K562 (cell line): ENCODE data around the gene DUSP3. TPM values are rescaled to one million over a fixed set of nuclear protein-coding genes. Genes with fewer than 3 reads are reported as not detected.

ENCODE experiments used
- ATAC-seq: fragments of 200-7000 bp; cut with Tn5 transposase; 3 replicates; pipeline ENCODE4 v1.9.1; 2020; ENCODE audit warnings: moderate library complexity
- BruUV-seq: library from RNA; stranded (reverse); fragments of 400-500 nt; replicated peaks from 2 replicates; lab custom pipeline; 2021; lab: Mats Ljungman, UMichigan
- CTCF ChIA-PET: fragments of 300-600 bp; formaldehyde crosslinking; extraction: SDS; loops from one replicate; lab custom pipeline; 2021; ENCODE audit warnings: low intra/inter-chr PET ratio; lab: Yijun Ruan, JAX
- POLR2A ChIA-PET: fragments of 300-600, 350-650 bp; sonication (Branson Sonifier 250); formaldehyde crosslinking; extraction: SDS; loops from one replicate; lab custom pipeline; 2021; ENCODE audit warnings: antibody characterized with exemption, inconsistent platforms; lab: Yijun Ruan, JAX
- DNase-seq, 4 experiments: peaks; one replicate each; pipeline versions ENCODE4 v3.0.0 to v3.0.0-alpha.2; 2011 to 2018; ENCODE audit warnings: low spot score in 3 of 4, mixed read lengths in 3 of 4; ENCODE audit errors: extremely low read depth in 1 of 4
- FAIRE-seq: peaks from 2 replicates; lab custom pipeline; 2011; peaks lifted over from hg19 to GRCh38; lab: Jason Lieb, UNC
- H2AFZ ChIP-seq: 2 replicates; pipeline ENCODE4 v1.6.0; 2011; ENCODE audit warnings: low read depth, low read length, control low read depth, inconsistent platforms
- H3K27ac ChIP-seq: fragments of 200-600 bp; 3 replicates; pipeline ENCODE4 v1.8.0; 2011; ENCODE audit warnings: low read depth, mild to moderate bottlenecking, control low read depth, inconsistent platforms, low read length, moderate library complexity, mixed read lengths; ENCODE audit errors: extremely low read depth
- H3K27me3 ChIP-seq, 2 experiments: fragments of 300-600 bp in 1 of 2; 2 replicates in 1 of 2; 3 replicates in 1 of 2; pipeline versions ENCODE4 v1.6.0 to v1.8.0; 2011; ENCODE audit warnings: inconsistent platforms in 2 of 2, low read length in 2 of 2, mild to moderate bottlenecking in 1 of 2, mixed read lengths in 1 of 2, moderate library complexity in 1 of 2; ENCODE audit not compliant: control insufficient read depth in 2 of 2, insufficient read depth in 2 of 2
- H3K36me3 ChIP-seq: fragments of 300-600 bp; 3 replicates; pipeline ENCODE4 v1.8.0; 2011; ENCODE audit warnings: mild to moderate bottlenecking, low read length, inconsistent platforms; ENCODE audit not compliant: control insufficient read depth, insufficient read depth
- H3K4me1 ChIP-seq, 2 experiments: fragments of 200-600 bp in 1 of 2; replicated peaks in 1 of 2; 2 replicates in 1 of 2; 3 replicates in 1 of 2; pipeline versions ENCODE4 v1.5.1 to v1.8.0; 2011; ENCODE audit warnings: inconsistent platforms in 2 of 2, low read length in 2 of 2, mild to moderate bottlenecking in 1 of 2, mixed read lengths in 1 of 2, moderate library complexity in 1 of 2; ENCODE audit not compliant: control insufficient read depth in 2 of 2, insufficient read depth in 2 of 2
- H3K4me2 ChIP-seq: 2 replicates; pipeline ENCODE4 v1.6.1; 2011; ENCODE audit warnings: low read length, control low read depth, inconsistent platforms, mixed read lengths; ENCODE audit not compliant: insufficient read depth
- H3K4me3 ChIP-seq: fragments of 200-600 bp; sonication (generic), shearing (Covaris generic); 2 replicates; pipeline ENCODE4 v1.5.1; 2016; ENCODE audit warnings: control low read depth, inconsistent platforms
- H3K79me2 ChIP-seq: fragments of 200-600 bp; 3 replicates; pipeline ENCODE4 v1.8.0; 2011; ENCODE audit warnings: low read length, inconsistent platforms; ENCODE audit not compliant: control insufficient read depth, insufficient read depth
- H3K9ac ChIP-seq, 2 experiments: 2 replicates each; pipeline versions ENCODE4 v1.6.0 to v1.6.1; 2011; ENCODE audit warnings: low read depth in 2 of 2, low read length in 2 of 2, control low read depth in 1 of 2, inconsistent platforms in 1 of 2, mild to moderate bottlenecking in 1 of 2, mixed read lengths in 1 of 2; ENCODE audit not compliant: insufficient read depth in 1 of 2
- H3K9me1 ChIP-seq: one replicate; pipeline ENCODE4 v1.6.0; 2011; ENCODE audit warnings: inconsistent platforms, mild to moderate bottlenecking, low read length, moderate library complexity; ENCODE audit not compliant: control insufficient read depth, insufficient read depth
- H3K9me3 ChIP-seq: replicated peaks from 2 replicates; pipeline ENCODE4 v1.5.1; 2011; ENCODE audit warnings: low read depth, low read length, inconsistent platforms; ENCODE audit not compliant: control insufficient read depth, insufficient read depth
- H4K20me1 ChIP-seq: replicated peaks from 2 replicates; pipeline ENCODE4 v1.6.1; 2011; ENCODE audit warnings: low read length, inconsistent platforms, mixed read lengths; ENCODE audit not compliant: control insufficient read depth, insufficient read depth
- BRD9 ChIP-seq: fragments of 450-650 bp; IDR thresholded peaks from 2 replicates; pipeline ENCODE4 v1.6.1; 2018; ENCODE audit warnings: low read depth; ENCODE audit not compliant: partially characterized antibody
- CCNT2 ChIP-seq: IDR thresholded peaks from 2 replicates; pipeline ENCODE4 v1.6.1; 2011; ENCODE audit warnings: borderline replicate concordance, low read depth, mild to moderate bottlenecking, moderate library complexity, mixed read lengths, low read length; ENCODE audit not compliant: insufficient read length; ENCODE audit errors: extremely low read depth
- CREM ChIP-seq: IDR thresholded peaks from 2 replicates; pipeline ENCODE4 v1.6.1; 2014; ENCODE audit warnings: antibody characterized with exemption, low read depth
- CSDE1 ChIP-seq, 2 experiments: fragments of 450-650 bp; IDR thresholded peaks; 2 replicates each; pipeline ENCODE4 v1.6.1; 2016; ENCODE audit warnings: mild to moderate bottlenecking in 1 of 2
- FOXA1 ChIP-seq: fragments of 450-650 bp; IDR thresholded peaks from 2 replicates; pipeline ENCODE4 v1.6.1; 2016; ENCODE audit warnings: mild to moderate bottlenecking, borderline replicate concordance
- GABPA ChIP-seq: fragments of 200-800 bp; sonication (Bioruptor generic); conservative IDR thresholded peaks from 2 replicates; pipeline ENCODE4 v1.6.1; 2016; ENCODE audit warnings: low read depth, missing genetic modification characterization, missing compliant biosample characterization
- NFATC3 ChIP-seq: fragments of 450-650 bp; IDR thresholded peaks from 2 replicates; pipeline ENCODE4 v1.6.1; 2017; ENCODE audit warnings: mild to moderate bottlenecking
- SMARCB1 ChIP-seq: IDR thresholded peaks from 2 replicates; pipeline ENCODE4 v1.6.1; 2011; ENCODE audit warnings: improper control_type of control experiment, low read depth; ENCODE audit not compliant: insufficient read length
- SNRNP70 ChIP-seq: fragments of 200-400 bp; formaldehyde crosslinking; optimal IDR thresholded peaks from 2 replicates; pipeline ENCODE3; 2017; ENCODE audit warnings: low read depth, low read length
- ZBTB33 ChIP-seq: sonication (generic); formaldehyde crosslinking; IDR thresholded peaks from 2 replicates; pipeline ENCODE4 v1.8.1; 2023; ENCODE audit warnings: mild to moderate bottlenecking, missing genetic modification reagents
- ZEB2 ChIP-seq: fragments of 450-650 bp; IDR thresholded peaks from 2 replicates; pipeline ENCODE4 v1.6.1; 2016
- ZNF395 ChIP-seq: fragments of 200-800 bp; sonication (Bioruptor generic); IDR thresholded peaks from 2 replicates; pipeline ENCODE4 v1.6.1; 2017; ENCODE audit warnings: missing genetic modification characterization, missing compliant biosample characterization
- ZNF696 ChIP-seq: fragments of 250-450 bp; sonication (Bioruptor Pico); conservative IDR thresholded peaks from 2 replicates; pipeline ENCODE4 v1.4.0; 2020; ENCODE audit warnings: mild to moderate bottlenecking, moderate library complexity
- WGBS: fragments of 100-300 bp; shearing (Covaris generic); methylation state at CpG from one replicate; pipeline ENCODE4 v1.1.6; 2016; ENCODE audit warnings: low coverage, mixed read lengths; ENCODE audit not compliant: insufficient coverage; ENCODE audit errors: missing lambda C conversion rate; 5-methylcytosine and 5-hydroxymethylcytosine counted together
- in situ Hi-C: fragments of 300-500 bp; cut with MboI; formaldehyde crosslinking; loops from 4 replicates; pipeline ENCODE4 v1.15.0; 2018; ENCODE audit warnings: inconsistent platforms, mixed read lengths
- intact Hi-C: fragments of 100-400 bp; cut with micrococcal nuclease; formaldehyde crosslinking; loops from 2 replicates; pipeline ENCODE4 v1.14.2; 2022
- polyA plus RNA-seq, 8 experiments: library from polyadenylated mRNA; depleted of rRNA in 4 of 8; stranded (reverse) in 5 of 8; unstranded in 3 of 8; fragments of >200 nt; fragmentation: Nextera tagmentation in 2 of 8; fragmentation: Illumina TruSeq in 1 of 8; extraction: Ambion mirVana in 2 of 8; extraction: Trizol in 1 of 8; gene quantifications; 2 replicates each; pipeline versions ENCODE4 v1.2.1 to v1.2.3, GENCODE V29; 2011 to 2014; ENCODE audit warnings: inconsistent platforms in 1 of 8, missing spikeins in 1 of 8
- total RNA-seq, 7 experiments: library from RNA; depleted of rRNA in 6 of 7; stranded (reverse); fragments of >200 nt in 6 of 7; fragmentation: Illumina TruSeq in 2 of 7; extraction: Trizol in 2 of 7; gene quantifications; 2 replicates each; pipeline versions ENCODE4 v1.2.1 to v1.2.3, GENCODE V29; 2011 to 2021; ENCODE audit warnings: low replicate concordance in 1 of 7

Gene DUSP3
- total and polyA plus RNA-seq, 9 of the 15 experiments (the other 6 are each of a cell fraction or from before 2014, with no cell fraction given), result 4.1 to 19.8 (median 12.3) TPM

- H3K9ac ChIP-seq, result no peak overlapping the region
- TF ChIP-seq ZEB2 (no peak), ZBTB33 (CRISPR knock-in tag) (peak; percentile 68)
- H3K27ac ChIP-seq, result no peak overlapping the region
- H3K79me2 ChIP-seq, result no peaks in the 10 kb centered on the region
- no TSS peak for BruUV-seq
- H2AFZ ChIP-seq, result no peak overlapping the region
- H3K27me3 ChIP-seq, result peaks cover 28 to 81% of the 10 kb centered on the region in 2 experiments; a peak in 4 of 5 replicates
- DNase-seq, result no peak
- ATAC-seq, result no peak
- no peak for FAIRE-seq
- POLR2A ChIA-PET, result no interaction called here
- 59% methylated on average over 37 of the region's 60 CpGs for WGBS
- CTCF ChIA-PET, result no interaction called here
- no peaks in the 10 kb centered on the region for H3K9me3 ChIP-seq
- H4K20me1 ChIP-seq, result peaks cover 3% of the 10 kb centered on the region; the same call in 1 of the 2 replicates
- no peaks in the 10 kb centered on the region for H3K9me1 ChIP-seq
- H3K4me1 ChIP-seq, result peaks cover 0 to 12% of the 10 kb centered on the region in 2 experiments; a peak in 2 of 5 replicates
- no peak overlapping the region for H3K4me3 ChIP-seq
- in situ Hi-C loops (no loop called here), intact Hi-C loops (no loop called here)
- H3K36me3 ChIP-seq, result no peaks in the 10 kb centered on the region
- H3K4me2 ChIP-seq, result no peak overlapping the region
Measured at GRCh38 chr17:43755389-43755875, 23.3 kb downstream of the DUSP3 start.

GRCh38 chr17:43754947-43755346 lies 23.8 kb downstream of the DUSP3 start:
- CTCF ChIA-PET, result no interaction called here
- POLR2A ChIA-PET, result interaction anchor here (0.7 kb wide), 1 partner anchor 189 kb away, joined by 3 read pairs; no protein-coding TSS in a partner anchor
- no peaks in the 10 kb centered on the region for H3K9me3 ChIP-seq
- H3K4me3 ChIP-seq, result no peak overlapping the region
- peaks cover 3% of the 10 kb centered on the region; the same call in 1 of the 2 replicates for H4K20me1 ChIP-seq
- WGBS, result 3% methylated on average over 15 of the region's 21 CpGs
- no peaks in the 10 kb centered on the region for H3K36me3 ChIP-seq
- no peak overlapping the region for H2AFZ ChIP-seq
- intact Hi-C loops, result no loop called here
- H3K27ac ChIP-seq, result no peak overlapping the region
- H3K9me1 ChIP-seq, result no peaks in the 10 kb centered on the region
- H3K4me1 ChIP-seq, result peaks cover 0 to 12% of the 10 kb centered on the region in 2 experiments; a peak in 2 of 5 replicates
- ATAC-seq (no peak), FAIRE-seq (no peak), DNase-seq (no peak)
- H3K27me3 ChIP-seq, result peaks cover 28 to 84% of the 10 kb centered on the region in 2 experiments; a peak in 4 of 5 replicates
- in situ Hi-C loops, result no loop called here
- H3K79me2 ChIP-seq, result no peaks in the 10 kb centered on the region
- no TSS peak for BruUV-seq
- H3K4me2 ChIP-seq, result no peak overlapping the region
- H3K9ac ChIP-seq, result no peak overlapping the region
- TF ChIP-seq CCNT2, result no peak
- no peak for TF ChIP-seq ZNF696 (CRISPR knock-in tag)
- no peak for TF ChIP-seq CREM
- no peak for TF ChIP-seq FOXA1
- TF ChIP-seq ZNF395 (CRISPR knock-in tag), result no peak
- TF ChIP-seq NFATC3, result no peak
- TF ChIP-seq BRD9, result no peak
- no peak for TF ChIP-seq SNRNP70
- no peak for TF ChIP-seq GABPA (tag)
- no peak for TF ChIP-seq SMARCB1
- TF ChIP-seq CSDE1 (IDR thresholded peaks at IDR 0.05), result no peak
